ENCODE results near the gene NCK2.

The NCK2 gene

DNA sequence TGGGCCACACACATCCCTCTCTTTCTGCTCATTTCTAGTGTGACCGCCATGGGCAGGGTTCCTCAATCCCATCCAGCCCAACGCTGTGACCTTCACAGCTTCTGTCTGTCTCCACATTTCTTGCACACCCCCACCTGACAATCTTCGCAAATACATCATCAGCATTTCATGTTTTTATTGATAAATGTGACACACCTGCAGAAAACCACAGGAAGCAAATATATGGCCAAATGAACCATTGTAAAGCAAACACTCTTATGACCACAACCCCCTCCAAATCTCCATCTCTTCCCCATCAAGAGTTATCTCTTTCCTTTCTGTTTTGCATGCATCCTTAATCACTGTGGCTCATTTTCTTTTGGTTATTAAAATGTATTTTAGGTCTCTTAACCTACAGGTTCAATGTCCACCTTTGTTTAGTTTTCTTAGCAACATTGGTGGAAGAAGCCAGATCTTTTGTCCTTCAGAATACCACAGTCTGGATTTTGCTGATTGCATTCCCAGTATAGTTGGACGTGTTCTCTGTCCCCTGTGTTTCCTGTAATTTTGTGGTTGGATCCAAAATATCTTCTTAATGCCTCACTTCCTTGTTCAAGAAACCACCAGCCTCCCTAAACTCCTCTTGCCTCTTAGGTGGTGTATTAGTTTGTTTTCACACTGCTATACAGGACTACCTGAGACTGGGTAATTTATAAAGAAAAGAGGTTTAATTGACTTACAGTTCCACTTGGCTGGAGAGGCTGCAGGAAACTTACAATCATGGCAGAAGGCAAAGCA, 9.8 kb upstream of the NCK2 start:
- DNase-seq (ENCODE audit: low read depth in 2 of 2): peak in 1 of 2 experiments; percentile 53

DNA sequence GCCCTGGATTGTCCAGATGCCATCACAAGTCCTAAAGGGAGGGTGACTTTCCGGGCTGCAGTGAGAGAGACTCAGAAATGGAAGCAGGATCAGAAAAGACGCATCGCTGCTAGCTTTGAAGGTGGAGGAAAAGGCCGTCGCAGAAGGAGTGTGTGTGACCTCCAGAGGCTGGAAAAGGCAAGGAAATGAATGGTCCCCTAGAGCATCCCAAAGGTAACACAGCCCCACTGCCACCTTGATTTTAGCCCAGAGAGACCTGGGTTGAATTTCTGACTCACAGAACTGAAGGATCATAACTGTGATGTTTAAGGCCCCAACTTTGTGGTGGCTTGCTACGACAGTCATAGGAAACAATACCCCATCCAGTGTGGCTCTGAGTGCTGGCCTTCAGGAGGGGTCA, 8.6 kb upstream of the NCK2 start:
- DNase-seq (ENCODE audit: low read depth in 2 of 2): no peak

DNA sequence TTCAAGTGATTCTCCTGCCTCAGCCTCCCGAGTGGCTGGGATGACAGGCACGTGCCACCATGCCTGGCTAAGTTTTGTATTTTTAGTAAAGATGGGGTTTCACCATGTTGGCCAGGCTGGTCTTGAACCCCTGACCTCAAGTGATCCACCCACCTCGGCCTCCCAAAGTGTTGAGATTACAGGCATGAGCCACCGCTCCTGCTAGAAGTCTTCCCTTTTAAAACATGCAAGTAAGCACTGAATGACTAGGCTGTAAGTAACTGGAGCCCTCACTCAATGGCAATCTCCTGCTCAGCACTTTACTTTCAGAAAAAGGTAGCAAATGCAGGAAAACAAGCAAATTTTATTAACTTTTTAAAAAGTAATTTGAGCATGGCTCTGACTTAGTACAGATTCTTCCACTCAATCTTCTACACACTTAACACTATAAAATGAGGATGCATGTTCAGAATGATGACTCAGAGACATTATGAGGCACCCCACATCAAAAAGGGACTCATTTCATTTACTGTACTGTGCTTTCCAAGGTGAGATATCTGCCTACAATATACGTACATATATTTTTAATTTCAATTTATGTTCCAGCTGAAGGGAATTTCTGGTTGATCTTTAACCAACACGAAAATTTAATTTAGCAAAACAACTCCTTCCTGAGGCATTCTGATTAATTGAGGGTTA, 6.6 kb upstream of the NCK2 start:
- DNase-seq (ENCODE audit: low read depth in 2 of 2): no peak

DNA sequence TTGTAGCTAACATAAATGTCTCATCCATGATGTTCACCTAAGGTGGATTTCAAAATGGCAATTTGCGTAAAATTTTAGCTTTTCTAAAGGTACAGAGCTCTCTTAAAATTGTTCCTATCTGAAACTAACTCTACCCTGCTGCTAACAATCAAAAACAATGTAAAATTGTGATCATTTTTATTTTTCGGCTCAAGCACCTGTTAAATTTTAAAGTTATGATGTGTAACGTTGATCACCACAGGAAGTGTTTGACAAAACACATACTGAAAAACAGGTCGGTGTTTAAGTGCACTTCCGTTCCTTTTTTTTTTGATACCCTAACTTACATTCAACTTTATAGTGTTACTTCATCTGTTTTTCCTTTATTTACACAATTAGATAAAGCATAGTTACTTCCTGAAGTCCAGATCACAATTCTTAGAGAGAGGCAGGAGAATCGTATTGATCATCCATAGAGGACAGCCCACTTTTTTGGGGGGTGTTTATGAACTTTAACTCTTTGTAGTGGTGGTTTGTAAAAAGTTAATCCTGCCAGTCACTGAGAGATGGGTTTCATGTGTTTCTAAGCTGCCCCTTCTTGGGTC, 6.0 kb upstream of the NCK2 start:
- no peak for DNase-seq (ENCODE audit: low read depth in 2 of 2)

DNA sequence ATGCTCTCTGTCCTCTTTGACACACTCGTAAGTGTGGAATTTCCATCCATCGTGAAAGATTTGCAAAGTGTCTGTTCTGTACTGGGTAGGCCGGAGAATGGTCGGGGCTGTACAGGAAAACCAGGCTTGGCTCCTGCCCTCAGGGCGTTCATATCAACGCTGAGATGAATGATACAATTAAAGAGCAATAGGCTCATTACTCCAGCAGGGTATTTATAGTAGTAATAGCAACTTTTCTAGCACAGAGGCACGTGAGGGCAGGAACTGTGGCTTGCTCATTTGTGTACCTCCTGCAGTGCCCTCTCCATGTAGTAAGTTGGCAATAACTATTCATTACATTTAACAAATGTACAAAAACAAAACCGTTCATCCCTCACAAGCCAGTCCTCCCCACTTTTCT, 5.3 kb upstream of the NCK2 start:
- no peak for DNase-seq (ENCODE audit: low read depth in 2 of 2)

DNA sequence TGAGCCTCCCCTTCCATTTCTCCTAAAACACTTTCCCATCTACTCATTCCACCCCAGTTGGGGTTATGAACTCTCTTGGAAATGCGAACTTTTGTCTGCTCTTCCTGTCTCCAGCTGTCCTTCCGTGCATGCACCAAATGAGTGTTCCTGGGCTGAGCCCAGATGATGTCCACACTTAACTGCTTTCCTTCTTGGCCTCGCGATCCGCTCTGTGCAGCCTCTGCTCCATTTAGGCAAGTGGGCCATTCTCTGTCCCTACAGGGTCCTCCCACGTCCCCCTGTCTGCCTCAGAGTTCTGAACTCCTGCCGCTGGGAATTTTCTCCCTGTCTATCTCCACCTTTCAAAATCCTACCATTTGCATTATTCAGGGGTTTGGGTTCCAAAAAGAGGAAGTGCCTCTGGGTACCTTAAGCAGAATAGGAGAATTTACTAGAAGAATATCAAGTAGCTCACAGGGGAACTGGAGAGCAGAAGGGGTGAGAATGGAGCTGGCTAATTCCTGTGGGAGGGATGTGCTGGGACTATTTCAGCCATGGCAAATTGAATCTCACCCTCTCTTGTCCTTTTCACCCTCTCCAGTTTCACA, 4.7 kb upstream of the NCK2 start:
- DNase-seq (ENCODE audit: low read depth in 2 of 2): no peak

DNA sequence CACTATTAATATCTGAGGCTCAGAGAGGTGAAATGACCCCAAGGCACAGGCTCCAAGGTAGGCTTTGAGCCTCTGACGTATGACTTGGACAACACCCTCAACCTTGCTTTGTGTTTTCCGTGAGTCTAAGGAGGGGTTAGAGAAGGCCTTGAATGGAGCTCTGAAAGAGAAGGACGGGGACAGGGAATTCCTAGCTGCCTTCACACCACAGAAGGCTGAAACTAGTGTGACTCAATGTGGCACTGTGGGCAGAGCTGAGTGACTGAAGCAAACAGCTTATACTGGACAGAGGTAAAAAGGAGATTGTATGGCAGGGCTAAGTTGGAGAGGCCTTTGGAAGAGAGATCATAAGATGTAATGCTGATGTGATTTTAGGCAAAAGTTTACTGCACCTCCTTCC, 3.5 kb upstream of the NCK2 start:
- DNase-seq (ENCODE audit: low read depth in 2 of 2): no peak

DNA sequence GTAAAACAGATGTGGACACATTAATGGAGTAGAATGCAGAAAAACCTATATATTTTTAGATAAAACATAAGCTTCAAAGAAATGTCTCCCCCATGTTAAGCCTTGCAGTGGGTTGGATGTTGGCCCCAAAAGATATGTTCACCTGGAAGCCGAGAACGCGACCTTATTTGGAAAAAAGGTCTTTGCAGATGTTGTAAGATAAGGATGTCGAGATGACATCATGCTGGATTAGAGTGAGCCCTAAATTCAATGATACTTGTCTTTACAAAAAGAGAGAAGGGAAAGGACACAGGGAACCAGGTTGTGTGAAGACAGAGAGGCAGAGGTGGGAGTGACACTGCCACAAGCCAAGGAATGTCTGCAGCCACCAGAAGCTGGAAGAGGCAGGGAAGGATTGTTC, 3.1 kb upstream of the NCK2 start:
- no peak for DNase-seq (ENCODE audit: low read depth in 2 of 2)

DNA sequence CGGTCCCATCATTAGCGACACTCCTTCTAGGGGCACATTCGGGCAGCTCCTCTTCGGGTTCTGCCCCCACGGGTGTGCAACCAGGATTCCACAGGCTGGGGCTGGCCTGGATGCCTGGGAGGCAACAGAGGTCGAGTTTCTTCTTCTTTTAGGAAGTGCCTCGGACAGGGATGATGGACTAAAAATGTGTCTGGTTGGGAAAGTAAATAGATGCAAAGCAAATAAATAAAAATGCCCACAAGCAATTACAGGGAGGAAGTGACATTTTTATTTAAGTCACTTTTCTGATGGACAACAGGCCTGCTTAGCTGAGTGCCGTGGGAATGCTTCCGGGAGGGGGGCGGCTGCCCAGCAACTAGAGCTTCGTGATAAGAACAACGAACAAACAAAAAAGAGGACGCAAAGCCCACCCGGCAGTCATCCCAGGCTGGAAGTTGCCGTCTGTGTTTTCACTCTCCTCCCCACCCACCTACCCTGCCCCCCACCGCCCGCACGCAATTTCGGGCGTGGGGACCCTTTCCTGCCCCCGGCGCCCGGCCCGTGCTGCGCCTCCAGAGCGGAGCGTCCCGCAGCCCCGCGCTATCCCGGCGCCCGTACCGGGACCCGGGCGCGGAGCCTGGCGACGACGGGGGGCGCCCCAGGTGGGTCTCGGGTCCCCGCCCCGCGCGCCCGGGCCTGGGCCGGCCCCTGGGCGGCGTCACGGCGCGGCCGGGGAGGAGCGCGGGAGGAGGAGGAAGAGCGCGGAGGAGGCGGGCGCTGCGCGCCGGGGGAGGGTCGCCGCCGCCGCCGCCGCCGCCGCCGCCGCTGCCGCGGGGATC, 412 bp upstream of the NCK2 start:
- peak in 1 of 2 experiments; percentile 24 for DNase-seq (ENCODE audit: low read depth in 2 of 2)

DNA sequence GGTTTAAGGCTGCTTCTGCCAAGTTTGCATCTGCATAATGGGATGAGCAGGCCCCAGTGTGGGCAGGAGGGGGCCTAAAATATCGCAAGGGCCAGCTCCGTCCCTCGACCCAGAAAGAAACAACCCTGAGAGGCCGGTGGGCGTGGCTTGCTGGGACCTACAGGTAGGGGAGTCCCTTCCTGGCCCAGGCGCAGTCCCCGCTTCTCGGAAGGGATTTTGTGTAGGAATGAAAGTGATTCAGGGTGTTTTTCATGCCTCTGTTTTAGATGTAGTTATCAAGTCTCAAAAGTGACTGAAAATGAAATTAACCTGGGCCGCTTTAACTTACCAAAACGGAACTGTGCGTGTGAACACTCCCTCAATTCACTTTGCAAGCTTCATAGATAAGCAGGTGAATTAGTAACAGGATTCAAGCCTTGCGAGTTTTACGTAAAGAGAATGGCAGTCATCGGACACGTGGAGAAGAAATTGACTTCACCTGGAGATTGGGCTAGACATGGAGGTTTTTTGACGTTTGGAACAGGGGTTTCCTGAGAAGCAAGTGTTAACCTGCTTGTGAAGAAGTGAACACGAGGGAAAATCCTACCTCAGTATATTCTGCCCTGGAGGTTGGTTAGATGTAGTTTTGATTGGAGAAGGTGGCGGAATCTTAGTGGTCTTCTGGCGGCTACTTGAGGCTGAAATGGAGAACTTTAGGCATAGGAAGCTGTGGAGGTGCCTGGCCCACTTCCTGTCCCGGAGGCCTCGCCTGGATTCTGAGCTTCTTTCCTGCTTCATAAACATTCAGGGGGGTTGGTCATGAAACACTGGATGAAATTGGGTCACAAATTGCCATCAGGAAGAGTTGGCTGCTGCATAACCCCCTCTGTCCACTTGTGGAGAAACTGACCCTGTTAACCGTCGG, 1.7 kb downstream of the NCK2 start:
- no peak for DNase-seq (ENCODE audit: low read depth in 2 of 2)

DNA sequence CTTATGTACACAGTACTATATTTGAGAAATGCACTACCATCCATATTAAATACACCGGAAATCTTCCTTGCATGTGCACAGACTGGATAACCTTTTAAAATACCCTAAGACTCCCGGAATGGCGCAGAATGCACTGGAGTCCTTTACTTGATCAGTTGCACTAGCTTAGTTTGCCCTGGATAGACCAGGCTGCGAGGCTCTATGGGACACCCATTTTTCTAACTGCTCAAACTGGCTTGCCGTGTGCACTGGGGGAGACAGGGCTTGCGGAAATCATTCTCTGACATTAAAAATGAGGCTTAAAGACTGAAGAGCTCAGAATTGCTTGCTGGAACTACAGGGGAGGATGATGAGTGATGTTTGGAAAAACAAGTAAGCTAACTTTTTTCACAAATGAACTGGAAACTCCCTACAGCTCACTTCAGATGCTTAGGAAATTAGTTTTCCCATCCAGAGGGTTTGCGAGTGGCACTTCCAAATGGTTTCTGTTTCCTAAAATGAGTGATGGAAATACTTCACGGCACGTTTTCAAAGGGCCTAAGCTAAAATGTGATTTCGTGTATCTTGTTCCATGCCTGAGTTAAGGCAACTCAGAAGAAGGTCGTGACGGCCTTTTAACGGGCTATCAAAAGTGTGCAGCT, 2.7 kb downstream of the NCK2 start:
- no peak for DNase-seq (ENCODE audit: low read depth in 2 of 2)

DNA sequence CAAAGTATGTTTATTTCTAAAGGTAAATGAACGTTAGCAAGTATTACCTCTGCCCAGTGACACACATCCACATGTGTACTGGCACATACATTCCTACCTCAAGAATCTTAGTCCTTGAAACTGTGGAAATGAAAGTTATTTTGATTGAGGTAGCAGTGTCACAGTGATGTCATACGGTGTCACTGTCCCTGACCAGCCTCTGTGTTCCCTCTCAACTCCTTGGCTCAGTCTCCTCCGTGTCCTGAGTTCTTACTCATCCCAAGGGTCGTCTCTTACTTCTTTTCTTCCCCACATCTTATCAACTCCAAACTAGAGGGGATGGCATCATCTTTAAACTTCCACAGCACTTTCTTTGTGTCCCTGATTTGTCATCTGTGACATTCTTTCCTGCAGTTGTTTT, 3.3 kb downstream of the NCK2 start:
- DNase-seq (ENCODE audit: low read depth in 2 of 2): no peak

DNA sequence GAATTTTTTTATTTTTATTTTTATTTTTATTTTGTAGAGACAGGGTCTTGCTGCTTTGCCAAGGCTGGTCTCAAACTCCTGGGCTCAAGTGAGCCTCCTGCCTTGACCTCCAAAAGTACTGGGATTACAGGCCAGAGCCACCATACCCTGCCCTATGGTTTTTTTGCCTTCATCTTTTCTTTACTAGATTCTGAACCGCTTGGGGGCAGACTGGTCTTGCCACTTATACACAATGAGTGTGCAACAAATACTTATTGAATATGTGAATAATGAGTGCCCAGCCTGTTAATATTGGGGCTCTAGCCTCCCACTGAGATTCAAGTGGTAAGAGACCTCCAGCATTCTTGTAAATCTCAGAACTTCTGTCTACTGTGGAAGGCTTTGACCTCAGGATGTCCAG, 3.9 kb downstream of the NCK2 start:
- DNase-seq (ENCODE audit: low read depth in 2 of 2): no peak

DNA sequence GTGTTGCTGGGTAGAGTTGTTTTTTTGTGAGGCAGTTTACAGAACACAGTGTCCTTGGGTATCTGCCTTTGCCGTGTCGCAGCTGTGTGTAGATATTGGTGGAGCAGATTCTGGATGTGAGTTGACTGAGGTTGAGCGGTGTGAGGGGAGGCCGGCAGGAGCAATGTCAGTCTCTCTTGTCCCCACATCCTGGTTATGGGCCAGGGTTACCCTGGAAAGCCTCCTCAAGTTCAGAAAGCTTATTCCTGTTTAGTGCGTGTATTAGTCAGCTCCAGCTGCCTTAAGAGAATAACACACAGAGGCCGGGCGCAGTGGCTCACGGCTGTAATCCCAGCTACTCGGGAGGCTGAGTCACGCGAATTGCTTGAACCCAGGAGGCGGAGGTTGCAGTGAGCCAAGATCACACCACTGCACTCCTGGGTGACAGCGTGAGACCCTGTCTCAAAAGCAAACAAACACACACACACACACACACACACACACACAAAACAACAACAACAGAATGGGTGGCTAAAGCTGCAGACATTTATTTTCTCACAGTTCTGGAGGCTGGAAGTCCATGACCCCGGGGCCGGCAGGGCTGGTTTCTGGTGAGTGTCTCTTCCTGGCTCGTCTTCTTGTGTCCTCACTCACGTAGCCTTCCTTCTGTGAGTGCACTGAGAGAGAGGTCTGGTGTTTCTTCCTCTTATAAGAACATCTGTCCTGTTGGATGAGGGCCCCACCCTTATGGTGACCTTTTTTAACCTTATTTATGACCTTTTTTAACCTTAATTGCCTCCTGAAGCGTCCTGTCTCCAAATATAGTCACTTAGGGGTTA, 5.1 kb downstream of the NCK2 start:
- no peak for DNase-seq (ENCODE audit: low read depth in 2 of 2)

DNA sequence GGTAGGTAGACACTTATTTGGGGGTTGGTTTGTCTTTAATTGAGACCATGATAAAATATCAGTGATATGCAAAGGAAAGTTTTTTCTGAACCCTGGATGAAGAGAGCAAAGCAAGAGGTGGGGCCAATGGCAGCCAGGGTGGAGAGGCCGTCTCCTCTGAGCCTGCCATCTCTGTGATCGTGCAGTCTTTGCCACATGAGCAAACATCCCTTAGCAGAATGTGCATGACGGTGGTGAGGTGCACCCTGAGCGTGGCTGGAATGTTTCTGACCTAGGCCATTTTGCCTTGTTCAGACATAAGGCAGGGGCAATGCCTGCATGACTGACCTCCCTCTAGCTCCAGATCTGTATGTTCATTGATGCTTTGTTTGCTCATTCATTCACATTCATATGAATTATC, 6.0 kb downstream of the NCK2 start:
- no peak for DNase-seq (ENCODE audit: low read depth in 2 of 2)

DNA sequence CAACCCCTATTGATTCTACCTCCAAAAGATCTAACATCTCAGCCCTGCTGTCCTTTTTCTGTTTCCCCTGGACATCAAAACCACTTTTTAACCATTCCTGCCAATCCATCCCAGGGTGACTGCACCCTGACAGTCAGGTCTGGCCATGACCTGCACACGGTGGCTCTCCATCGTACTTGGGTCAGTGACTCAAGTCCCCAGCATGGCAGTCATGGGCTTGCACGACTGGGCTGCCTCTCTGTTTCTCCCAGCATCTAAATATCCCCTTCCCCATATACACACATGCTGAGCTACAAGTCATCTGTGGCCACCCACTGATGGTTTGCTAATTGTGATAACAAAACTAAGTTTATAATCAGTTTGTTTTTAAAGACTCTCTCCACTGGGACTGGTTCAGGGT, 6.6 kb downstream of the NCK2 start:
- no peak for DNase-seq (ENCODE audit: low read depth in 2 of 2)

DNA sequence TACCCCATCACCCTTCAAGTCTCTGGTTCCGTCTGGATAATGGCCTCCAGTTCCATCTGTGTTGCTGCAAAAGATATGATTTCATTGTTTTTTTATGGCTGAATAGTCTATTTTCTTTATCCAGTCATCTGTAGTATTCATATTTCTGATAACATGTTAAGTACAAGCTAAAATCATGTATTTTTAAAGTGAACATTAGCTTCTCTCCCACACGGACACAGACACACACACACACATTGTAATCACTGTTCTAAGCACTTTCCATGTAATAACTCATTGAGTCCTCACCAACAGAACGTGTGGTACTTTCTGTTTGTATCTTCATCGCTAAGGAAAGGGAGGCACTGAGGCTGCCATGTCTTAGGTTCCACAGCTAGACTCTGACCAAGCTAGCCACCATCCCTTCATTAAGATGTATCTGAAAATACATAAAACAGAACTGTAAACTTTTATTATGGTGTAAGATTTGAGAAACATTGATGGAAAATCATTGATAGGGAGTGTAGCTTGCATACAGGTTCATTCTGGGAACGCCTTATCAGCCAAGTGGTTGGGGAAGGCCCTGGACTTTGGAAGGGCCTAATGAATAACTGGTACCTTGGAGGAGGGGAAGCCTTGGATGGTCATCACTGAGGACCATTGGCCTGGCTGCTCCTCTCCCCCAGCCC, 8.1 kb downstream of the NCK2 start:
- DNase-seq (ENCODE audit: low read depth in 2 of 2): no peak

DNA sequence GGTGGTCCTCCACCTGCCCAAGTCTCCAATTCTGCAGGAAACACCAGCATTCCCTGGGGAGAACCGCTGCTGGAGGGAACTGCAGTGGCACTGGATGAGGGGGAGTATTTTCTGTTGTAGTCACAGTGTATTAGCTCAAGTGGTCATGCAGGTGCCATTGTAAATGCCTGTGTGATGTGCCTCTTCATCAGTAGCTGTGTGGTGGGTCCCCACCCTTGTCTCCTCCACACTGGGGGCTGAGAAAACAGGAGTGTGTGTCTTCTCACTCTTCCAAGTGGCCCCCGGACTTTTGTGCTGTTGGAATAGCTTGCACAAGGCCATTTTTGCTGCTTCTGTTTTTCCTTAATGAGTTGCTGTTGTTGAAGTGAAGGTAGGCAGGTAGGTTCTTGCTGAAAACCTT, 8.7 kb downstream of the NCK2 start:
- DNase-seq (ENCODE audit: low read depth in 2 of 2): no peak

DNA sequence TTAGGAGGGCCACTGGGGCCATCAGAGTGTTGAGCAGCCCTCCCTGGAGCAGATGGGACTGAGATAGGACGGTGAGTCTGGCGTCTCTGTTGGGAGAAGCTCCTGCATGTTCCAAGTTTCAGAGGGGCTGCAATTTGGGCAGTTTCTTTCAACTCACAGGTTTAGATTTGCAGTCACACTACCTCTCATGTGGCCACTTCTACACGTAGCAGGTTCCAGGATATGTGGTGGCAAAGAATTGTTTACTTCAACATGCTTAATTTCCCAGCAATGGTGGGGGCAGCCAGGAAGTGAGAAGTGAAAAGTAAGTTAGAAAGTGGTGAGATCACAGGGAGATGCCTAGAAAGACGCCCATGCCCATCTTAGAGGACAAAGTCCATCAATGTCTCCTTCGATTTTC, 9.3 kb downstream of the NCK2 start:
- no peak for DNase-seq (ENCODE audit: low read depth in 2 of 2)
